IPS-NIHi11 (cell line): ENCODE results near the gene TBC1D30.
"Not testable (repeated sequence)": the region's sequence is repeated elsewhere in the genome, so short reads cannot be mapped to it uniquely, and the experiment has no call there.

ENCODE experiments used
- DNase-seq: peaks from one replicate; pipeline ENCODE4 v3.0.0; 2012; ENCODE audit warnings: mixed read lengths, low spot score

TBC1D30 gene, protein sequence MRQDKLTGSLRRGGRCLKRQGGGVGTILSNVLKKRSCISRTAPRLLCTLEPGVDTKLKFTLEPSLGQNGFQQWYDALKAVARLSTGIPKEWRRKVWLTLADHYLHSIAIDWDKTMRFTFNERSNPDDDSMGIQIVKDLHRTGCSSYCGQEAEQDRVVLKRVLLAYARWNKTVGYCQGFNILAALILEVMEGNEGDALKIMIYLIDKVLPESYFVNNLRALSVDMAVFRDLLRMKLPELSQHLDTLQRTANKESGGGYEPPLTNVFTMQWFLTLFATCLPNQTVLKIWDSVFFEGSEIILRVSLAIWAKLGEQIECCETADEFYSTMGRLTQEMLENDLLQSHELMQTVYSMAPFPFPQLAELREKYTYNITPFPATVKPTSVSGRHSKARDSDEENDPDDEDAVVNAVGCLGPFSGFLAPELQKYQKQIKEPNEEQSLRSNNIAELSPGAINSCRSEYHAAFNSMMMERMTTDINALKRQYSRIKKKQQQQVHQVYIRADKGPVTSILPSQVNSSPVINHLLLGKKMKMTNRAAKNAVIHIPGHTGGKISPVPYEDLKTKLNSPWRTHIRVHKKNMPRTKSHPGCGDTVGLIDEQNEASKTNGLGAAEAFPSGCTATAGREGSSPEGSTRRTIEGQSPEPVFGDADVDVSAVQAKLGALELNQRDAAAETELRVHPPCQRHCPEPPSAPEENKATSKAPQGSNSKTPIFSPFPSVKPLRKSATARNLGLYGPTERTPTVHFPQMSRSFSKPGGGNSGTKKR

GRCh38 chr12:64824500-64825142, at the start of gene TBC1D30:
Gene TBC1D30 (plus strand): TSS chr12:64824647. CDS start chr12:64824880, 233 bp downstream.
- peak; percentile 47 for DNase-seq

DNA sequence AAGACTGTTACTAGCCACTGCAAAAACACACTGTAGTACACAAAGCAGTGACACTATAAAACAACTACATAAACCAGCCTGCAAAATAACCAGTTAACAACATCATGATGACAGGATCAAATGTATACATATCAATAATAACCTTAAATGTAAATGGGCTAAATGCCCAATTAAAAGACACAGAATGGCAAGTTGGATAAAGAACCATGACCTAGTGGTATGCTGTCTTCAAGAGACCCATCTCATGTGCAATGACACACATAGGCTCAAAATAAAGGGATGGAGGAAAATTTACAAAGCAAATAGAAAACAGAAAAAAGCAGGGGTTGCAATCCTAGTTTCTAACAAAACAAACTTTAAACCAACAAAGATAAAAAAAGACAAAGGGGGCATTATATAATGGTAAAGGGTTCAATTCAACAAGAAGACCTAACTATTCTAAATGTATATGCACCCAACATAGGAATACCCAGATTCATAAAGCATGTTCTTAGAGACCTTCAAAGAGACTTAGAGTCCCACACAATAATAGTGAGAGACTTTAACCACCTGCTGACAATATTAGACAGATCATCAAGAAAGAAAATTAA, 49.2 kb upstream of the TBC1D30 start:
- not testable (repeated sequence) for DNase-seq

DNA sequence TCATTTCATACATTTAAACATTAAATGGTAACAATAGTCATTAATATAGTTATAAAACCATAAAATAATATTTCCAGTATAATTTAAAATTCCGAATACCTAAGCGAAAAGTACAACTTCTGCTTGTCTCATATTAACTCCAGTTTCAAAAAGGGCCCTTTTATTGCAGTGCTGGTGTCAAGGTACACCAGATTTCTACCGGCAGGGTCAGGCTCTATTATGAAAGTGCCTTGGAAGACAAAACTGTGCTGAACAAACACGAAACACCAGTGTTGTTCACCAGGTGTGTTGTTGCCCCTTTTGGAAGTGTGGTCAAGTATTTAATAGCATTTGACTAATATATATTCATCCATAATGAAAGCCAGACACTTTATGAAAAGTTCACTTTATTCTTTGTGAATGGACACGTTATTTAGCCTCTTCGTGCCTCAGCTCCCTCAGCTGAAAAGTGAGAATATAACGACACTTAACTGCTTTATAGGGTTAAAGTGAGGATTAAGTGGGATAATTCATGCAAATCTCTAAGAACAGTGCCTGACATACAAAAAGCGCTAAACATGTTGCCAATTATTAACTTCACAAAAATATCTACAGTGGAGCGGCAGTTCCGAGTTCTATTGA, 45.0 kb upstream of the TBC1D30 start:
- no peak for DNase-seq

DNA sequence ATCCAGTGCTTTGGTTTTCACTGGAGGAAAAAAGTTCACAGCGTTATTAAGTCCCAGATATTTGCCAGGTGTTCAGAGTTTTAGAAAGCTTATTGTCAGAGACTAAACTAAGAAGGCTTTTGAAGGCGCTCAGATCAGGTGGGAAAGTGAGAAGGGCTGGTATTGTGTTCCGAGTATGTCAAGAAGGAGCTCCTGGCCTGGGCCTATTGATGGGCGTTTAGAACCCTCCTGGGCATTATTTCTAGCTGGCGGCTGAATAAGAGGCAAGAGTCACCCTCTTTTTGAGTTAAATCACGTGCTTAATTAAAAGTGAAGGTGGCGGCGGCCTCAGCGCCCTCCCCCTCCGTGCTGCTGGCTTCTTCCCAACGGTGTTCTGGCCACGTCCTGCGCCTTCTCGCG, 44.3 kb upstream of the TBC1D30 start:
- DNase-seq: no peak

DNA sequence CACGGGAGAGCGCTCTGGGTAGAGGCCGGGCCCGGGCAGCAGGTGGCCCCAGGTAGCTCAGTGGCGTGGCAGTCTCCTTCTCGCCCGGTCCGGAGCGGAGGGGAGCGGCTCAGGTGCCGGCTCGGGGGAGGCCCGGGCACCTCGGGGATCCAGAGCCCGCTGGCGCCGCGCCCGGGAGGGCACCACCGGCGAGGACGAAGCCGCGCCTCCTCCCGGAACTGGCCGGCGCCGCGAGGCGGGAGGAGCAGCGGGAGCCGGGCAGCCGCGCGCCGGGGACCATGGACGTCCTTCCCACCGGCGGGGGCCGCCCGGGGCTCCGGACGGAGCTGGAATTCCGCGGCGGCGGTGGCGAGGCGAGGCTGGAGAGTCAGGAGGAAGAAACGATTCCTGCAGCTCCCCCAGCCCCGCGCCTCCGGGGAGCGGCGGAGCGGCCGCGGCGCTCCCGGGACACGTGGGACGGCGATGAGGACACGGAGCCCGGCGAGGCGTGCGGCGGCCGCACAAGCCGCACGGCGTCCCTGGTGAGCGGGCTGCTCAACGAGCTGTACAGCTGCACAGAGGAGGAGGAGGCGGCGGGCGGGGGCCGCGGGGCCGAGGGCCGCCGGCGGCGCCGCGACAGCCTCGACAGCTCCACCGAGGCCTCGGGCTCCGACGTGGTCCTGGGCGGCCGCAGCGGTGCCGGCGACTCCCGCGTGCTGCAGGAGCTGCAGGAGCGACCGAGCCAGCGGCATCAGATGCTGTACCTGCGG, 43.7 kb upstream of the TBC1D30 start:
- DNase-seq: peak; percentile 78

DNA sequence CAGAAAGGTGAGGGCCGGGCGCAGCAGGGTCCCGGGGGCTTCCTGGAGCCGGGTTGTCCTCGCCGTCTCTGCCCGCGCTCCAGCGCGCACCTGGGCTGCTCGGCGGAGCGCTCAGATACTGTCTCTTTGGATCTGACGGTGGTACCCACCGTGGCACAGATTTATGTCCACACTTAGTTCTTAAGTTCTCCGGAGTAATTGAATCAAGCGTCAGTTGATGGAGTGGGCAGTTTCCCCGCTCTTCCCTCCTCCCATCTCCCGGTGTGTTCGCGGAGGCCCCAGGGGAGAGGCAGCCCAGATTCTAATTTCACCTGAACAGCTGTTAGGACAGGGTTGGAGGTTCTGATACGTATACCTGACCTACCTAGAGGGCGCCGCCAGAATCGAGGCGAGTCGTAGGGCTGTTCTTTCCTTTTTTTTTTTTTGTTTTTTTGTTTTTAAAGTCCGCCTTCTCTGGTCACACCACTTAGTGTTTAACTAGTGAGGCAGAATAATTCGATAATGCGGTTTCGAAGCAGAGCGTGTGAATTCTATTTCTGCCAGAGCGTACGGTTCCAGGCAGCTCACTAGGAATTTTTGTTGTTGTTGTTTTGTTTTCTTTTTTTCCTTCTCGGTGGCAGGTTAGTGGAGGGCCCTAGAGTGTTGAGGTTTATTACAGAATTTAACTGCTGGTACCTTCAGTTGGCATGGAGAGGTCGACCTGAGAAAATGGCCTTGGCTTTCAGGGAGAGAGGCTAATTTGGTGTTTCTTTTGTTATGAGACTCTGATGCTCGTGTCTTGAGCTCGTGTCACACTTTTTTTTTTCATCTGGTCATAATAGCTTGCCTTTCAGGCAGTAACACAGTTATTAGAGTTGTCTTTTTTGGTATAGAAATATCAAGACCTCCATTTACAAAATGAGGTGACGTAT, 42.9 kb upstream of the TBC1D30 start:
- peak; percentile 48 for DNase-seq

GRCh38 chr12:64782191-64782876, 42.1 kb upstream of the TBC1D30 start:
- DNase-seq: no peak

GRCh38 chr12:64785838-64786237, 38.6 kb upstream of the TBC1D30 start:
- DNase-seq: no peak

- DNase-seq: no peak
Measured at GRCh38 chr12:64790166-64790565, 34.3 kb upstream of the TBC1D30 start.

GRCh38 chr12:64791036-64791435, 33.4 kb upstream of the TBC1D30 start:
- no peak for DNase-seq

GRCh38 chr12:64792128-64792527, 32.3 kb upstream of the TBC1D30 start:
- DNase-seq: no peak

DNA sequence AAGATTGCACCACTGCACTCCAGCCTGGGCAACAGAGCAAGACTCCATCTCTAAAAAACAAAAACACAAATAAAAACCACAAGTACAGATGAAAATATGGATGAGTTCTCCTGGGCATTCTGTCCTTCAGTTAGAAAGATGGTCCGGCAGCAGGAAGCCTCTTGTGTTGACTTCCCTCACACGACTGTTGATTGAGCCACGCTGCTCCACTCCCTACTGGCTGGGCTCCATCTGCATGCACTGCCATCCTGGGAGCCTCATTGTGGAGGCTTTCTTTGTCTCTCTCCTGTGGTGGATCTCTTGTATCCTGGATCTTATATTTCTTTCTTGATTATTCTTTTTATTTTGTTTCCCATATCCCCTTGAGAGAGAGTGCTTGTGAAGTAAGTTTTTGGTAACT, 30.8 kb upstream of the TBC1D30 start:
- DNase-seq: no peak

DNA sequence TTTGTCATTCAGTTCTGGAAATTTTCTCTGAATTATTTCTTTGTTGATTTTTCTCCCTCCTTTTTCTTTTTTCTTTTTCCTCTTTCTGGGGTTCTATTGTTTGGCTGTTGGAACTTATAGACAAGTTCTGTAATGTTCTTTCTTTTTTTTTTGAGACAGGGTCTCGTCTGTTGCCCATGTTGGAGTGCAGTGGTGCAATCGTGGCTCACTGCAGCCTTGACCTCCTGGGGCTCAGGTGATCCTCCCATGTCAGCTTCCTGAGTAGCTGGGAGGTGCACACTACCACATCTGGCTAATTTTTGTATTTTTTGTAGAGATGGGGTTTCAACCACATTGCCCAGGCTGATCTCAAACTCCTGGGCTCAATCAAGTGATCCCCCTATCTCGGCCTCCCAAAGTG, 30.1 kb upstream of the TBC1D30 start:
- DNase-seq: no peak

DNA sequence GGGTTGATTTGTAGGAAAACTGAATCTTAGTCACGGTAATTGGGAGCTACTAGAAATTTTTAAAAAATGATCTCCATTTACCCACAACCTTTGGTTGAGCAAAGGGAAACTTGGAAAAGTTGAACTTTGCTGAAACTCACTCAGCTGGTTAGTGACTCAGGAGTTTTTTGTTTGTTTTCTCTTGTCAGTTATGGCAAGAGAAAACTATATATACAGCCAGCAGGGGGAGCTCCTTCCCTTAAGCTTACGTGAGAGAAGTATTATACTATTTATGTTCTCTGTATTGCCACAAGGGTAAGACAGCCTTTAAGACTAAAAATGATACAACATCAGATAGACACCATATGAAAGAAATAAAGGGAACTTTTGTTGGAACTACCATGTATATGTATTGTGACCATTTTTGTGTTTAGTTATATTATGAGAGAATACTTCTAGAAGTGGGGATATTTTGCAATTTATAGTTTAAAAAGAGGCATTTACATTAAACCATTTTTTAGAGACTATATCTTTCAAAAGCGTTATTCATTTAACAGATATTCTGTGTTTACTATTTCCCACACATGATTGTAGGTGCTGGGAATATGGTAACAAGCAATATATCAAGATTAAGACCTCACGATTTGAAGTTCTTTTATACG, 28.1 kb upstream of the TBC1D30 start:
- DNase-seq: peak; percentile 82

DNA sequence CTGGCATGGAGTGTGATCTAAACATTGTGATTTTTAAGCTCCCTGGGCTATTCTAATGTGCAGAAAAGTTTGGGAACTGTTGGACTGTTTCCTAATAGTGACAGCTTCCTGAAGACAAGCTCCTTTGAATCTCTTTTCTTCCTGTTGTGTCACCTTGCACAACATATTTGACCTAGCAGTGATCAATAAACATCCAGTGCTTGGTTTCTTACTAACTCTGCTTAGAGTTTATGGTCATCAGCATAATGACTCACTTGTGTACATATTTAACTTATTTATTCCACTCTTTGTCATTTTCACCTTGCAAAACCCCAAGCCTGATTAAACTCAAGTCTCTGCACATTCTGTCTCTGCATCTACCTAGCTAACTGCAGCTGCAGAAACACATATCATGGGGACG, 27.3 kb upstream of the TBC1D30 start:
- DNase-seq: no peak

DNA sequence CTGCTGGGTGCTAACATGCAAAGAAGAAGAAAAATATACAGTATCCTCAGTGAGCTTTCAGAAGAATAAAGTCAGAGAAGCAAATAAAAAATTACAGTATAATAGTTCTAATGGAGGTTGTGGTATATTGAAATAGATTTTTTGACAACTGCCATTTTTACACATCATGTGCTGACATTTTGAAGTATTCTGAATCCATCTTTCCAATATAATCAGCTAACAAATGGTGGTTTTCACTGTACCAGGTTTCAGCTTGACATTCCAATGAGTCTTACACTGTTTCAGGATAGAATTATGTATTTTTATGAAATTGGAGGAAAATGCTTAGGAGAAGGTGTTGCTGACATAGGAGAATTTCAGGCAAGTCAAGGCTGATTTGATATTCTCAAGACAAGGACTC, 26.3 kb upstream of the TBC1D30 start:
- no peak for DNase-seq

GRCh38 chr12:64800640-64801039, 23.8 kb upstream of the TBC1D30 start:
- no peak for DNase-seq

GRCh38 chr12:64801381-64801780, 23.1 kb upstream of the TBC1D30 start:
- peak; percentile 40 for DNase-seq

DNA sequence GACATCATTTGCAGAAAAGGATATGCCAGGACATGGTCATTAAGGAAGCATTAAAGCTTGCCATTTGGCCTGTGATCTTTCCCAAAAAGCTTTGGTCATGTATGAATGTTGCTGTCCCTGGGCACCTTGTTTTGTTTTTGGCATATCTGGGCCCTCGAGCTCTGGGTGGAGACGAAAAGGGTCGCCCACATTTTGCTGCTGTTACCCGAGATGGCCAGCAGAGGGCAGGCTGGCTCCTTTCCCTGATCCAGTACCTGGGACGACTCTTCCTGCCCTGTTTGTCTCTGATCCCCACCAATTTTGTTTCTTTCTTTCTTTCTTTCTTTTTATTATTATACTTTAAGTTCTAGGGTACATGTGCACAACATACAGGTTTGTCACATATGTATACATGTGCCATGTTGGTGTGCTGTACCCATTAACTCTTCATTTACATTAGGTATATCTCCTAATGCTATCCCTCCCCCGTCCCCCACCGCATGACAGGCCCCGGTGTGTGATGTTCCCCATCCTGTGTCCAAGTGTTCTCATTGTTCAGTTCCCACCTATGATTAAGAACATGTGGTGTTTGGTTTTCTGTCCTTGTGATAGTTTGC, 22.2 kb upstream of the TBC1D30 start:
- peak; percentile 92 for DNase-seq
